HuH-7.5 (cell line): ENCODE measurements around the gene ATP8B1.
"Not testable (repeated sequence)": the region's sequence is repeated elsewhere in the genome, so short reads cannot be mapped to it uniquely, and the experiment has no call there.

Source experiments
- DNase-seq: peaks from one replicate; pipeline ENCODE4 v3.0.0; 2011; ENCODE audit warnings: low spot score

The ATP8B1 gene

GRCh38 chr18:57719211-57719935 lies 83.7 kb downstream of the ATP8B1 start:
- DNase-seq = not testable (repeated sequence)

- DNase-seq = no peak
Measured at GRCh38 chr18:57716549-57716948, 86.6 kb downstream of the ATP8B1 start.

GRCh38 chr18:57715671-57716070 lies 87.4 kb downstream of the ATP8B1 start:
- DNase-seq = no peak

- no peak for DNase-seq
Measured at GRCh38 chr18:57715073-57715472, 88.0 kb downstream of the ATP8B1 start.

GRCh38 chr18:57710226-57710625 lies 92.9 kb downstream of the ATP8B1 start:
- DNase-seq = no peak

- DNase-seq = no peak
Measured at GRCh38 chr18:57709335-57709734, 93.8 kb downstream of the ATP8B1 start.

- DNase-seq = no peak
Measured at GRCh38 chr18:57708288-57708687, 94.8 kb downstream of the ATP8B1 start.

GRCh38 chr18:57705832-57706595 lies 97.1 kb downstream of the ATP8B1 start:
- DNase-seq = no peak

GRCh38 chr18:57705011-57705410 lies 98.1 kb downstream of the ATP8B1 start:
- DNase-seq = no peak

- DNase-seq = no peak
Measured at GRCh38 chr18:57698571-57699276, 104.4 kb downstream of the ATP8B1 start.

GRCh38 chr18:57697426-57697825 lies 105.7 kb downstream of the ATP8B1 start:
- DNase-seq = no peak

- DNase-seq = no peak
Measured at GRCh38 chr18:57696271-57696670, 106.8 kb downstream of the ATP8B1 start.

- DNase-seq = no peak
Measured at GRCh38 chr18:57691363-57691762, 111.8 kb downstream of the ATP8B1 start.

GRCh38 chr18:57687970-57688369 lies 115.1 kb downstream of the ATP8B1 start:
- DNase-seq = no peak

- no peak for DNase-seq
Measured at GRCh38 chr18:57683470-57683869, 119.6 kb downstream of the ATP8B1 start.

- no peak for DNase-seq
Measured at GRCh38 chr18:57677262-57678211, 125.6 kb downstream of the ATP8B1 start.

- DNase-seq = no peak
Measured at GRCh38 chr18:57674891-57675290, 128.2 kb downstream of the ATP8B1 start.

GRCh38 chr18:57670046-57670445 lies 133.1 kb downstream of the ATP8B1 start:
- no peak for DNase-seq

- no peak for DNase-seq
Measured at GRCh38 chr18:57668021-57668420, 135.1 kb downstream of the ATP8B1 start.

- no peak for DNase-seq
Measured at GRCh38 chr18:57666818-57667497, 136.2 kb downstream of the ATP8B1 start.

- no peak for DNase-seq
Measured at GRCh38 chr18:57664568-57665165, 138.4 kb downstream of the ATP8B1 start.
